Activated naive CD4-positive, alpha-beta T cell treated with anti-CD3 and anti-CD28 coated beads for 36 hours (primary cell): ENCODE measurements around the gene FOXJ3. TPM values are rescaled to one million over a fixed set of nuclear protein-coding genes. Genes with fewer than 3 reads are reported as not detected.
A peak's percentile ranks its signal among the peaks of the same experiment; 100 is the strongest.

ENCODE experiments used
- CTCF ChIA-PET: fragments of 350-600 bp; sonication (Branson Sonifier 250); formaldehyde crosslinking; loops from one replicate; lab custom pipeline; 2021; ENCODE audit warnings: antibody characterized with exemption; lab: Charles Lee
- DNase-seq: peaks from one replicate; pipeline ENCODE4 v3.0.0-alpha.2; 2020
- H3K27ac Mint-ChIP-seq: one replicate; pipeline ENCODE4 v1.8.0; 2021; ENCODE audit warnings: mild to moderate bottlenecking, mixed read lengths
- H3K27me3 Mint-ChIP-seq: one replicate; pipeline ENCODE4 v1.8.0; 2021; ENCODE audit warnings: low read depth, mixed read lengths
- H3K36me3 Mint-ChIP-seq: one replicate; pipeline ENCODE4 v1.8.0; 2021; ENCODE audit warnings: low read depth, mixed read lengths
- H3K4me1 Mint-ChIP-seq: one replicate; pipeline ENCODE4 v1.8.0; 2021; ENCODE audit warnings: low read depth, mixed read lengths
- H3K4me3 Mint-ChIP-seq: one replicate; pipeline ENCODE4 v1.8.0; 2021; ENCODE audit warnings: mild to moderate bottlenecking, moderate library complexity, mixed read lengths
- H3K9me3 Mint-ChIP-seq: one replicate; pipeline ENCODE4 v1.8.0; 2021; ENCODE audit warnings: mixed read lengths
- intact Hi-C: fragments of 100-400 bp; cut with micrococcal nuclease; formaldehyde crosslinking; loops from one replicate; pipeline ENCODE4 v1.15.1; 2023
- total RNA-seq, 2 experiments: library from RNA; stranded (reverse); gene quantifications; one replicate each; pipeline ENCODE4 v1.2.3, GENCODE V29; 2021

FOXJ3 gene
- total RNA-seq, 2 experiments from 2014 or later = 35.6 to 37.2 TPM

GRCh38 chr1:42191319-42191718 lies 143.7 kb downstream of the FOXJ3 start:
- H3K27me3 Mint-ChIP-seq = no peaks in the 10 kb centered on the region
- H3K4me1 Mint-ChIP-seq = peaks cover 2% of the 10 kb centered on the region
- peaks cover 6% of the 10 kb centered on the region for H3K36me3 Mint-ChIP-seq
- no peaks in the 10 kb centered on the region for H3K9me3 Mint-ChIP-seq
- no peak overlapping the region for H3K27ac Mint-ChIP-seq
- no peak overlapping the region for H3K4me3 Mint-ChIP-seq
- intact Hi-C loops = no loop called here
- CTCF ChIA-PET = no interaction called here
- DNase-seq = no peak

DNA sequence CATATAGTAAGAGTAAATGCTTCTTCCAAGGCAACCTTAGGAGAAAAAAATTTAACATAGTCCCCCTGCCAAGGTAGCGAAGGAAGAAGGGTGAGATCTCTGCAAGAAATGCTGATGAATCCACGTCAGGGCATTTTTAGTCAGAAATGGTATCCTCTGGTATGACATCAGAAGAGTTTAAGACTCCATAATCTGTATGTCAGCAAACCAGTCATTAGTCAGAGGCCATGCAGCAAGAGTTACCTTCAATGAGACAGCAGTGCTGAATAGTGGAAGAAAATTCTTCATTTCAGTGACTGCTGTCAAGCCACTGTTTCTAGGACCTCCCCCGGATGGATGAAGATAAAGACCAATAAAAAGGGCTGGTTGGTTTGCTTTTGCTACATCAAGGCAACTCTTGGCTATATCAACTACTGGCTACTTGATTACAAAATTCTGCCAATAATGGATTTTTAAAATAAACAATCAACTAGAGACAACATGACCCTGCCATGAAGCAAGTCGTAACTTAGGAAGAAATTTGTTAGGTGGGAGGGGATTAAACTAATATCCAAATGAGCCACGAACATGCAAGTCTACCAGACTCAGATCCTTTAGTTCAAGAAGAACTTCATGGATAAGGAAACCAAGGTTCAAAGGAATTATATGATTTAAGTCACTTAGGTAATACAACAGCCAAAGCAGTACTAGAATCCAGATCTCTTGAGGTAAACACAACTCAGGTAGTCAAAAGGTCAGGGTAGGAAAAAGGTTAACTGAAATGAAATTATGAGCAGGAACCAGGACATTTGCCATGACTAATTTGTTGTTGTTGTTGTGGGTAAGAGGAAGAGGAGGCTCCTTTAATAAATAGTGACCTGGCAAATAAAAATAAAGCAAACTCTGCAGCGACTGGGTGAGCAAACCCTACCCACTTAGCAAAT lies 144.8 kb downstream of the FOXJ3 start:
- intact Hi-C loops = no loop called here
- no peak overlapping the region for H3K27ac Mint-ChIP-seq
- no peaks in the 10 kb centered on the region for H3K27me3 Mint-ChIP-seq
- no peak overlapping the region for H3K4me3 Mint-ChIP-seq
- peaks cover 6% of the 10 kb centered on the region for H3K36me3 Mint-ChIP-seq
- CTCF ChIA-PET = no interaction called here
- DNase-seq = no peak
- H3K4me1 Mint-ChIP-seq = peaks cover 6% of the 10 kb centered on the region
- no peaks in the 10 kb centered on the region for H3K9me3 Mint-ChIP-seq

- peaks cover 6% of the 10 kb centered on the region for H3K4me1 Mint-ChIP-seq
Measured at GRCh38 chr1:42186152-42186551, 148.9 kb downstream of the FOXJ3 start.

GRCh38 chr1:42184616-42185015 lies 150.4 kb downstream of the FOXJ3 start:
- Mint-ChIP-seq H3K36me3 (peaks cover 7% of the 10 kb centered on the region), H3K27ac (no peak overlapping the region)
- CTCF ChIA-PET = interaction anchor here (1.8 kb wide), 1 partner anchor 11 kb away, joined by 8 read pairs; no protein-coding TSS in a partner anchor

More at GRCh38 chr1:42186152-42186551, 148.9 kb downstream of the FOXJ3 start:
- peak overlapping the region; percentile 42 for H3K27ac Mint-ChIP-seq
- intact Hi-C loops = no loop called here
- no peaks in the 10 kb centered on the region for H3K27me3 Mint-ChIP-seq
- H3K9me3 Mint-ChIP-seq = no peaks in the 10 kb centered on the region
- CTCF ChIA-PET = no interaction called here
- DNase-seq = no peak
- no peak overlapping the region for H3K4me3 Mint-ChIP-seq
- H3K36me3 Mint-ChIP-seq = peaks cover 7% of the 10 kb centered on the region

DNA sequence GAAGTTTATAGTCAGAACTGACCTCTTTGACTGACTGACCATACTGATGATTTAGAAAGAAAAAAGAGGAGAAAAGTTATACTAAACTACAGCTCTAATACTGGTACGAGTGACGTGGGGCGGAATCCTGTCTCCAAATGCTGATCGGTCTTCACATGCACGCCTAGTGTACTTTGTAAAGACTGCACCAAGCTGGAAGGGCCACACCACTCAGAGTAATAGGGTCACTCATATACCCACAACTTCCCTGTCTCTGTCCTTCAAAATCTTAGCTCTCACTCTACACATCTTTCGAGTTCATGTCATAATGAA lies 151.1 kb downstream of the FOXJ3 start:
- H3K4me3 Mint-ChIP-seq = no peak overlapping the region
- CTCF ChIA-PET = interaction anchor here (1.8 kb wide), 1 partner anchor 10 kb away, joined by 8 read pairs; no protein-coding TSS in a partner anchor
- DNase-seq = no peak
- H3K9me3 Mint-ChIP-seq = no peaks in the 10 kb centered on the region
- H3K27me3 Mint-ChIP-seq = no peaks in the 10 kb centered on the region
- no peak overlapping the region for H3K27ac Mint-ChIP-seq
- intact Hi-C loops = no loop called here
- H3K4me1 Mint-ChIP-seq = peaks cover 6% of the 10 kb centered on the region
- peaks cover 5% of the 10 kb centered on the region for H3K36me3 Mint-ChIP-seq

More at GRCh38 chr1:42184616-42185015, 150.4 kb downstream of the FOXJ3 start:
- no peak for DNase-seq
- Mint-ChIP-seq H3K27me3 (no peaks in the 10 kb centered on the region), H3K4me3 (no peak overlapping the region), H3K4me1 (peaks cover 6% of the 10 kb centered on the region), H3K9me3 (no peaks in the 10 kb centered on the region)
- intact Hi-C loops = no loop called here

DNA sequence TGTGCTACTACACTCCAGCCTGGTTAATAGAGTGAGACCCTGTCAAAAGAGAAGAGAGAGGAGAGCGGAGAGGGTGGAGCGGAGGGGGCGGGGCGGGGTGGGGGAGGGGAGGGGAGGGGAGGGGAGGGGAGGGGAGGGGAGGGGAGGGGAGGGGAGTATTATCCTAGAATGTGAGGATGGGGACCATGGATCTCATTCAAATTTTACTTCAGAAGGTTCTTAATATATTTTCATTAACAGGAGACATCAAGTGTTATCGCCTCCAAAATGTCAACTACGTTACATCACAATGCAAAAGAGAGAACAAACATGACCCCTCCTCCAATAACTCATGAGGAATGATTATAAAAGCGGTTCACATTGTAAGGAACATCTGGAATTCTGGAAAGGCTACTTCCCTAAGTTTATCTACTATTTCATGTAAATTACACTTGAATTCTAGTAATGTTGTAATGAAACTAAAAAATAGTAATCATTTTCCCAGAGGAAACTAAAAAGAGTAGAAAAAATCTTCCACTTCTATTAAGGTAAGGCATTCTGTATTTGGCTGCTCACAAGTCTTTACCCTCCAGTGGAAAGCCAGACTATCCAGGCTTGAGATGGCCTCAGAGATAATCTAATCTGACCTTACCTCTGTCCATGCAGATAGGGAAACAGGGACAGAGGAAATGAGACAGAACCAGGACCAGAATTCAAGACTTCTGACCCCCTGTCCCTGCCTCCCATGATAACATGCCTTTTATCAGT lies 151.7 kb downstream of the FOXJ3 start:
- no peak overlapping the region for H3K27ac Mint-ChIP-seq
- no peaks in the 10 kb centered on the region for H3K27me3 Mint-ChIP-seq
- no peaks in the 10 kb centered on the region for H3K9me3 Mint-ChIP-seq
- CTCF ChIA-PET = interaction anchor here (0.9 to 1.8 kb wide), 2 partner anchors 10 to 151 kb away, joined by 3 to 8 read pairs; no protein-coding TSS in a partner anchor
- peaks cover 5% of the 10 kb centered on the region for H3K36me3 Mint-ChIP-seq
- intact Hi-C loops = no loop called here
- no peak for DNase-seq
- no peak overlapping the region for H3K4me3 Mint-ChIP-seq
- peaks cover 6% of the 10 kb centered on the region for H3K4me1 Mint-ChIP-seq

DNA sequence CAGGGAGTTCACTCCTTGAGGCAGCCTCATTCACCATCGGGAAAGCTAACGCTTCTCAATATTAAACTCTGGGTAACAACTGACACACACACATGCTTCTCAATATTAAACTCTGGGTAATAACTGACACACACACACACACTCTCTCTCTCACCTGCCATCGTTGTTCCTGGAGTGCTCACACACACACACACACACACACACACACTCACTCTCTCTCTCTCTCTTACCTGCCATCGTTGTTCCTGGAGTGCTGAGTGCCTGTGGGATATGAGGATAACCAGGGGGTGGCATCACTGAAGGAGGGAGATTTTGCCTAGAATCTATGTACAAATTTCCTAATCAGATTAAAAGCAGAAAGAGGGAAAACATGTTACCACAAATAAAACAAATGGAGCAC lies 153.3 kb downstream of the FOXJ3 start:
- no peak for DNase-seq
- Mint-ChIP-seq H3K4me1 (peaks cover 6% of the 10 kb centered on the region), H3K4me3 (no peak overlapping the region), H3K9me3 (no peaks in the 10 kb centered on the region), H3K27ac (no peak overlapping the region), H3K36me3 (peaks cover 2% of the 10 kb centered on the region), H3K27me3 (no peaks in the 10 kb centered on the region)
- CTCF ChIA-PET = interaction anchor here (0.9 kb wide), 1 partner anchor 8 kb away, joined by 4 read pairs; no protein-coding TSS in a partner anchor
- intact Hi-C loops = no loop called here

DNA sequence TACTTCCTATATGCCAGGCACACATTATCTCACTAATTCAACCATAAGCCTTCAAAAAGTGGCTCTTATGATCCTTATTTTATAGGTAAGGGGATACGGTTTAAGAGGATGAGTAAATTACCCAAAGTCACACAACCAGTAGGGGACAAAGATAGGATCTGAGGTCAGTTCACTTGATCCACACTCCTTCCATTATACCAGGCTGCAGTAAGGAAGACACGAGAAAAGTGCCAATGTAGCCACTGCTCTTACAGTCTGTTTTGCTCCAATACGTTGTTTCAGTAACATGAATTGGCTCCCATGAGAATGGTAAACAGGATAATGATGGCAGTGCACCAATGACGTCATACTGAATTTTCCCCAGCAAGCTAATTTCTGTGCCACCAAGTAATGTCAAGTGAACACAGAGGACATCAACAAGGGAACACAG lies 155.1 kb downstream of the FOXJ3 start:
- CTCF ChIA-PET = no interaction called here
- H3K4me1 Mint-ChIP-seq = no peaks in the 10 kb centered on the region
- H3K27me3 Mint-ChIP-seq = no peaks in the 10 kb centered on the region
- intact Hi-C loops = no loop called here
- no peak overlapping the region for H3K4me3 Mint-ChIP-seq
- H3K9me3 Mint-ChIP-seq = no peaks in the 10 kb centered on the region
- no peak overlapping the region for H3K27ac Mint-ChIP-seq
- H3K36me3 Mint-ChIP-seq = peaks cover 2% of the 10 kb centered on the region
- DNase-seq = no peak

- no peak for DNase-seq
- peaks cover 2% of the 10 kb centered on the region for H3K36me3 Mint-ChIP-seq
- H3K27ac Mint-ChIP-seq = no peak overlapping the region
- H3K27me3 Mint-ChIP-seq = no peaks in the 10 kb centered on the region
- H3K4me1 Mint-ChIP-seq = no peaks in the 10 kb centered on the region
- intact Hi-C loops = no loop called here
- CTCF ChIA-PET = interaction anchor here (0.6 kb wide), 1 partner anchor 787 kb away, joined by 3 read pairs; no protein-coding TSS in a partner anchor
- no peaks in the 10 kb centered on the region for H3K9me3 Mint-ChIP-seq
- no peak overlapping the region for H3K4me3 Mint-ChIP-seq
Measured at GRCh38 chr1:42179275-42179674, 155.8 kb downstream of the FOXJ3 start.

- Mint-ChIP-seq H3K9me3 (no peaks in the 10 kb centered on the region), H3K27ac (no peak overlapping the region), H3K27me3 (no peaks in the 10 kb centered on the region), H3K4me3 (no peak overlapping the region), H3K4me1 (no peaks in the 10 kb centered on the region), H3K36me3 (peaks cover 2% of the 10 kb centered on the region)
- CTCF ChIA-PET = interaction anchor here (0.7 kb wide), 1 partner anchor 479 kb away, joined by 3 read pairs; no protein-coding TSS in a partner anchor
- no peak for DNase-seq
- intact Hi-C loops = no loop called here
Measured at GRCh38 chr1:42178249-42178648, 156.8 kb downstream of the FOXJ3 start.

- Mint-ChIP-seq H3K4me1 (no peaks in the 10 kb centered on the region), H3K27ac (no peak overlapping the region), H3K9me3 (no peaks in the 10 kb centered on the region), H3K4me3 (no peak overlapping the region), H3K36me3 (peaks cover 2% of the 10 kb centered on the region), H3K27me3 (no peaks in the 10 kb centered on the region)
- no peak for DNase-seq
- intact Hi-C loops = loop anchor here (1.0 kb wide), 1 partner anchor 158 kb away; the partner anchor contains the start of gene FOXJ3
- CTCF ChIA-PET = no interaction called here
Measured at GRCh38 chr1:42177541-42177981, 157.5 kb downstream of the FOXJ3 start.

GRCh38 chr1:42176902-42177519 lies 158.0 kb downstream of the FOXJ3 start:
- Mint-ChIP-seq H3K4me3 (no peak overlapping the region), H3K9me3 (no peaks in the 10 kb centered on the region), H3K4me1 (no peaks in the 10 kb centered on the region), H3K36me3 (peaks cover 2% of the 10 kb centered on the region), H3K27me3 (no peaks in the 10 kb centered on the region), H3K27ac (no peak overlapping the region)
- intact Hi-C loops = loop anchor here (1.0 kb wide), 1 partner anchor 158 kb away; the partner anchor contains the start of gene FOXJ3
- peak; percentile 37 for DNase-seq
- CTCF ChIA-PET = interaction anchor here (1.0 kb wide), 1 partner anchor 253 kb away, joined by 3 read pairs; no protein-coding TSS in a partner anchor
